Stimulated activated CD4-positive, alpha-beta T cell treated with anti-CD3 and anti-CD28 coated beads, TNF-alpha, amount 100 ng/mL, for 48 hours (primary cell): ENCODE results near the gene DIRAS1.
"Not testable (repeated sequence)": the region's sequence is repeated elsewhere in the genome, so short reads cannot be mapped to it uniquely, and the experiment has no call there.

Experiments used
- DNase-seq, 3 donors: peaks; one replicate each; pipeline ENCODE4 v3.0.0-alpha.2; 2020; ENCODE audit warnings: low read depth in 3 of 3

Gene DIRAS1

DNA sequence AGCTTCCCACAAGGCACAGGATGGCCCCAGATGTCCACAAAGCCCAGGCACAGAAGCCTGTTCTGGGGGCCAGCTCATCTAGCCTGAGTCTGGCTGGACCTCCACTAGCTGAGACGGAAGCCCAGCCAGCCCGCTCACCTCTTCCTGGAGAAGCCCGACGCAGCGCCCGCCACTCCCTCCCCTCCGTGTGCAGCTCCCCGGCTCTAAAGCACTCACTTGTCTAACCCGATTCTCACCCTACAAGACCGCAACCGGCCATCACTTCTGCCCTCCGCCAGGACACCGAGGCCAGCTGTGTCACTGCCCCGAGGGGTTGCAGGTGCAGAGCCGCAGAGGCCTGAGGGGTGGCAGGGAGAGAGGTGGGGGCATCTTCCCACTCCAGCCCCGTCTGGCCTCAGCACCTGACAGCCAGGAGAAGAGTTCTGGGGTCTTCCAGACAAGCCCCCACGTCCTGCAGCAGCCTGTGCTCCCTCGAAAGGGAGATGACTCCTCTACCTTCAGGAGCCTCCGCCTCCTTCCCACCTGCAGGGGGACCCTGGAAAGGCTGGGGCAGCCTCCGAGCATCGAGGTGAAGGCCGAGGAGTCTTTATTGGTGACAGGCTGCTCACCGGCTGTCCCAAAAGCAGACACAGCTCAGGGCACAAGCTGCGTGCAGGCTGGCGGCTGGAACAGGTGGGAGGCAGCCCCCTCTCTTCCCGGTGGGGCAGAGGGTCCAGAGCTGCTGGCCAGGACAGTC is 5.9 kb upstream of the DIRAS1 start:
- DNase-seq = no peak

DNA sequence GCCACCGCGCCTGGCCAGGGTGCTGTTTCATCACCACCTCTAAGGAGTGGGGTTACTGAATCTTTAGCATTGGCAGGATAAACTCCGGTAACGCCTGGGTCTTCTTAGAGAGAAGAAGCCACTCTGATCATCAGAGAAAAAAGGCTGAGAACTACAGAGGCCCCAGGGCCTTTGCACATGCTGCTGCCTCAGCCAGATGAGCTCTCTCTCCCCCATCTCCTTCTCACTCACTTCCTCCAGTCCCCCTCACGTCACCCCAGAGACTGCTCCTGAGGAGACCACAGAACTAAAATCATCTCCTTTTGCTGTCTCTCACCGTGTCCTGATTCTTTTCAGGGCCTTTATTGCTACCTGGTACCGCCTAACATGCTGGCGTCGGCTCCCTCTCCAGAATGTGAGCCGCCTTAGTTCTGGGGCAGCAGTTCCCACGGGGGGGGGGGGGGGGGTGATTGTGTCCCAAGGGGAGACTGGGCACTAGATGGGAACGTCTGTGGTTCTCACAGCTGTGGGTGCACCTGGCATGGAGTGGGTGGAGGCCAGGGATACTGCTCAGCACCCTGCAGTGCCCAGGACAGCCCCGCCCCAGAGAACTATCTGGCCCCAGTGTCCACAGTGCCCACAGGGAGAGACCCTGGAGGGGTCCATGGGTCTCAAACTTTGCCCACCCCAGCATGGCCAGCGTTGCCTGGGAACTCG is 5.1 kb upstream of the DIRAS1 start:
- no peak for DNase-seq

DNA sequence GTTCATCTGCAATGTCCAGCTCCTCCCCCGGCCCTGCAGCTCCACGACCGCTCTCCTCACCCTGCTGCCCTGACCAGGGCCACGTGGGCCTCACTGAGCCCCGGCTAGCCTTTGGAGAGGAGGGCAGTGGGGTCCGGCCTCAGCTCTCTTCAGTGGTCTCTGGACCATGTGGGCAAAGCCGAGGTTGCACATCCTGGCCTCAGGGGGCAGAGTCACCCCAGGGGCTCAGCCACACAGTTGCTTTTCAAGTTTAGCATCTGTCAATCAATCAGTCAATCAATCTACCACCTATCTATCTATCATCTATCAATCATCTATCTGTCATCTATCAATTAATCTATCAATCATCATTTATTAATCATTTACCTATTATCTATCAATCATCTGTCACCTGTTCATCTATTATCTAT is 3.0 kb upstream of the DIRAS1 start:
- DNase-seq = no peak

DNA sequence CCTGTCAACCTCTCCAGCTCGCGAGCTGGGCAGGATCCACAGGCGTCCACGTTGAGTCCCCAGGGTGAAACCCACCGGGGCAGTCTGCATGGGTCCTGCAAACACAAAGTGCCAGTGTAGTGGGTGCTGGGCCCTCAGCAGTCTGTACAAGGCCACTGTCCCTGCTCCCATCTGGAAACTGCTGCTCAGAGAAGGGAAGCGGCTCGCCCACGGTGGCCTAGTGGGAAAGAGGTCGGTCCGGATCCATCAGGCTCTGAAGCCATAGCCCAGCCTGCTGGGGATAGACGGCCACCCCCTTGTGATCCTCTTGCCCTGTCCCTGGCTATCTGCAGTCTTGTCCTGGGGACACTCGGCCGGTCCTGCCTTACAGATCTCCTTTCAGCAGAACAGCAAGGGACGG is 2.6 kb upstream of the DIRAS1 start:
- no peak for DNase-seq

DNA sequence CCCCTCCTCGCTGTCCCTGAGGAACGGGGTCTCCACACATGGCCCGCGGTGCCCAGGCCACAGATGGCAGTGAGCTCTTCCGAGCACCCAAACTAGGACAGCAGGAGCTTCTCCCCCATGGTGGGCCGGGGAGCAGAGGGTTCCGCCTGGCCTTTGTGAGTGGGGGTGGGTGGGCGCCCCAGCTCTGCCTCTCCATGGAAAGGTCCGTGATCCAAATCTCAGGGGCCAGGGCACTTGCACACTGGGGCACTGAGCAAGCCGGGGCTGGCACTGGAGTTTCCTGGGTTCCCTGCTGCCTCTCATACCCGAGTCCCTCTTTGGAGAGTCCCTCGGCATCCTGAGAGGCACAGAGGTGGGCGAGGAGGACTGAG is 2.2 kb upstream of the DIRAS1 start:
- no peak for DNase-seq

DNA sequence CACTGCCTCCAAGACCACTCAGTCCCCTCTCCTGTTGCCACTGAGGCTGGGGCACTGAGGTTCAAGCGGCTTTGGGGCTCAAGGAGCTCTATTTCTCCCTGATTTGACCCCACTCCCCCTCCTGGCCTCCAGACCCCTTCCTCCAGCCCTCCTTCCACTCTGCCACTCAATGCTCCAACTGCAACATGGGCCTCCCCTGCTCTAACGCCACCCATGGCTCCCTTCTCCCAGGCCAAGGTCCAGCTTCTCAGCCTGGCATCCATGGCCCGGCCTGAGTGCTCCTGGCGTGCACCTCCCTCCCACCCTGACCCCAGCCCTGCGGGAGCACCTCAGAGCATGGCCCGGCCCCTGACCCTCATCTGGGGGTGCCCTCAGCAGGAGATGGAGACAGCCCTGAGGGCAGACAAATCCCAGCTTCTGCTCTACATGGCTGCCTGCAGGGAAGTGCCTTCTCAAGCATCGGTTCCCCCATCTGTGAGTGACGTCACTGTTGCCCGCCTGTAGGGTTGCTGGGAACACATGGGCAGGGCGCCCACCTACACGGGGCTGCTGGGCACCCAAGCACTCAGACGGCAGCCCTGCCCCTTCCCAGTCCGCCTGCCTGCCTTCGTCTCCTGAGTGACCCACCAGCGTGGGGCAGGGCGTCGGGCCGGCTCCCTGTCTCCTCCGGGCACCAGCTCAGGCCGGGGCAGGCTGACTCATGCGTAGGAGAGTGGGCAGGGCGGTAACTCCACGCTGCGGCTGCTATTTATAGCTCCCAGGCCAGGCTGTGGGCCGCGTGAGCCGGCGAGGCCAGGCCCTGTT is 1.6 kb upstream of the DIRAS1 start:
- no peak for DNase-seq

DNA sequence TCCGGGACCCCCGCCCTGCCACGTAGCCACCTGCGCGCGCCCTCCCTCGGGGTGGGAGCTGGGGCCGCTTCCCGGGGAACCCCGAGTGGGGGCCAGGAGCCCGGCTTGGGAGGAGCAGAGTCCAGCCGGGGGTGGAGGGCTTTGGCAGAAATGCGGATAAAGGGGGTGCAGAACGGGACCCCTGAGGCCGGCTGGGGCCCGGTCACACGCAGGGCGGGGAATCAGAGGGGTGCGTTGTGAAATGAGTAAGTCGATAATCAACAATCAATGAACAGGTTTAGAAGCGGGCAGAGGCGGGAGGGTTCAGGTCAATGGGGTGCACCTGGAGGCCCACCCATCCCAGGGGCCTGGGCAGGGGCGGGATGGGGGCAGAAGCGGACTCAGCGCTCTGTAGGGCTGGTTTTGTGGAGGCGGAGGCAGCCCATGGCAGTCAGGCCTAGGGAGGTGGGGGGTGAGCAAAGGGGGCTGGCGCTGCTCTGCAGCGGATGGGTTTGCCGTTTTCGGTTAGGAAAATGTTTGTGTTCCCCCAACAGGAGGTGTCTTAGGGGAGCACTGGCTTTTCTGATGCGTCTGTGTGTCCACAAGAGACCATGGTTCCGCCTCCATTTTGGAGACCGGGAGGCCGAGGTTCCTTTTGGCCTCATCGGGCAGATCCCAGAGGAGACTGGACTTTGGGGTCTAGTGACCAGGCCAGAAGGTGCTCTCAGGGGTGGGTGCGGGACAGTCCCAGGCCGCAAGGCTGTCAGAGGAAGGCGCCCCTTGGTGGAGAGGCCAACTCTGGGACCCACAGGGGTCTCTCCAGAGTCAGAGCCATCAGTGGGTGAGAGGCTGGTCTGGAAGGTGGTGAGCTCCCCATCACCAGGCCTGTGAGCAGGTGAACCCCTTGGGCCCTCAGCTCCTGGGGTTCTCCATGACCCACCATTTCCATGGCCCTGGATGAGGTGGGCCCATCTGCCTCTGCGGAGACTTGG is 683 bp upstream of the DIRAS1 start:
- DNase-seq = no peak

DNA sequence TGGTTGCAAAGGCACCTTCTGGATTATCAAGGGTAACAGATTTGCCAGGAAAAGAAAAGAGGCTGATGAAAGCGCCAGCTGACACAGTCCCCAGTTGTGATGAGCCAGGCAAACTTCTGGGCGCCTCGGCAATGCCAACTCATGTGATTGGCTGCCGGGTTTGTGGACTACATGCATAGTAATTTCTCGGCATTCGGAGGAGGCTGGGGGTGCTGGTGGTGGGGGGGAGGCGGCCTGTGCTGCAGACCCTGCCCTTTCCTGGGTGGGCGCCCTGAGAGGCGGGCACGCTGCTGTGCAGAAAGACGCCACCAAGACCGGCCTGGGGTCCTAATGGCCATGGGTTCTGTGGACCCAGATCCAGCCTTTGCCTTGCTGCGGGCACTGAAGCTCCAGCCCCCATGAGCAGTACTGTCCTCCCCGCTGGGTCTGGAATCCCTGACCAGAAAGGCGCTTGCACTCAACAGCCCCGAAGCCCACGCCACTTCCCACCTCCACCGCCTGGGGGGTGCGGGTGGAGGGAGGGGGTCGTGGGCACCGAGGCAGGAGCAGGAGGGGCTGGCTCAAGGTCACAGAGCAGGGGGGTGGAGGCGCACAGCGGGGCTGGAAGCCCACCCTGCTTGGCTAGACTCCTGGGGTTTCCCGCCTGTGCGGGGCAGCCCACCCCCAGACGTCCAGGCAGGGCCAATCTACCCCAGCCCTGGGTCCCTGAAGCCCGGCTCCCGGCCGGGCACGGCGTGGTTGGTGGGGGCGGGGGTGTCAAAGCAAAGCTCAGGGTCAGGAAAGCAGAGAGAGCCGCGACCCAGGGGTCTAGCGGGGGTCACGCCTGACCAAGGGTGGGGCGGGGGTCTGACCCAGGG is 1.0 kb downstream of the DIRAS1 start:
- DNase-seq = no peak

DNA sequence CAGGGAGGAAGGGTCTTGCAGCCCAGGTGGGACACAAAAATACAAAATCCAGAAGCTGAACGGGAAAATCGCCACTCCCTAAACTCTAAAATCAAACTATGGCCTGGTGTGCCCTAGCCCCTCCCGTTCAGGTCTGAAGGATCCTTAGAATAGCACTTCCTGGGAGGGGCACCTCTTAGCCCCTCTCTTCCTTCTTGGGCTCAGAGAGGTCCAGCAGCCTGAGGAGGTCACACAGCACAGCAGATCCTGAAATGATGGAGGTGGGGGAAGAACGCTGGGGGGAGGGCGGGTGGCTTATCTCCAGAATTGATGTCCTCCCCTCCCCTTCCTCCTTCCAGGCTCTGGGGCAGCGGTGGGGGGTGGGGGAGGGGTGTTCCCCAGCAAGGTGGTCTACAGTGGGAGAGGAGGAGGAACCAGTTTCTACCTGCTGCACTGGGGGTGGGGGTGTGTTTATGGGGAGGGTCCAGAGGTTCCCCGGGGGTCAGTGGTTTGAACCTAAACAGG is 1.9 kb downstream of the DIRAS1 start:
- no peak for DNase-seq

DNA sequence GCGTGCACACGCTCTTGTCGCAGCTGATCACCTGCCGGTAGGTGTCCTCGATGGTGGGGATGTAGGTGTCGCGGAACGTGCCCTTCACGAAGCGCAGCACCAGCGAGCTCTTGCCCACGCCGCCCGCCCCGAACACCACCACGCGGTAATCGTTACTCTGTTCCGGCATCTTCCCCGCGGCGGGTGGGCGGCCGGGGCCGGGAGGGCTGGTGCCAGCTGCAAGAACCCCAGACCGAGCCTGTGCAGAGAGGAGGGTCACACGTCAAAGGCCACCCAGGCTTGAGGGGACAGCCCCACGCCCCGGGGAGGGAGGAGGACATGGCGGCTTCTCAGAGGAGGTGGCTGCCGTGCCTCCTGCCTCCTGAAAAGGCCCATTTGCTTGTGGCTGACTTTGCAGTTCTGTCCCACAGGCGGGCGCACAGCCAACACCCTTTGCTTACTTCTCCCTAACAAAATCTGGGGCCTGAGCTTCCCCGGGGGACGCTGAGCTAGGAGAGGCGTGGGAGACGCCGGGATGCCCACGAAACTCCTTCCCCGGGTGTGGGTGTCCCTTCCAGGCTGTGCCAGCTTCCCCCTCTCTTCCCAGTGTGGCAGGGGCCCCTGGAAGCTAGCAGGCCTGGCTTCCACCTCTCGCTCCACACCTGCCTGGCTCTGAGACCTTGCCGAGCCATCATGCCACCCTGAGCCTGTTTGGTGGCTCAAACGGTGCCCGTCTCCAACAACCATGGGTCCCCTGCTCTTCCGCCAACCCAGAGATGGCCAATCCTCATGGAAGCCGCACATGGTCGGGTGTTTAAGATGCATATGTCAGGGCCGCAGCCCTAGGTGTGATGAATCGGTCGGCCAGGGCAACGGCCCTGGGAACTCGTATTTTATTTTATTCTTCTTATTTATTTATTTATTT is 3.3 kb downstream of the DIRAS1 start:
- DNase-seq = no peak

DNA sequence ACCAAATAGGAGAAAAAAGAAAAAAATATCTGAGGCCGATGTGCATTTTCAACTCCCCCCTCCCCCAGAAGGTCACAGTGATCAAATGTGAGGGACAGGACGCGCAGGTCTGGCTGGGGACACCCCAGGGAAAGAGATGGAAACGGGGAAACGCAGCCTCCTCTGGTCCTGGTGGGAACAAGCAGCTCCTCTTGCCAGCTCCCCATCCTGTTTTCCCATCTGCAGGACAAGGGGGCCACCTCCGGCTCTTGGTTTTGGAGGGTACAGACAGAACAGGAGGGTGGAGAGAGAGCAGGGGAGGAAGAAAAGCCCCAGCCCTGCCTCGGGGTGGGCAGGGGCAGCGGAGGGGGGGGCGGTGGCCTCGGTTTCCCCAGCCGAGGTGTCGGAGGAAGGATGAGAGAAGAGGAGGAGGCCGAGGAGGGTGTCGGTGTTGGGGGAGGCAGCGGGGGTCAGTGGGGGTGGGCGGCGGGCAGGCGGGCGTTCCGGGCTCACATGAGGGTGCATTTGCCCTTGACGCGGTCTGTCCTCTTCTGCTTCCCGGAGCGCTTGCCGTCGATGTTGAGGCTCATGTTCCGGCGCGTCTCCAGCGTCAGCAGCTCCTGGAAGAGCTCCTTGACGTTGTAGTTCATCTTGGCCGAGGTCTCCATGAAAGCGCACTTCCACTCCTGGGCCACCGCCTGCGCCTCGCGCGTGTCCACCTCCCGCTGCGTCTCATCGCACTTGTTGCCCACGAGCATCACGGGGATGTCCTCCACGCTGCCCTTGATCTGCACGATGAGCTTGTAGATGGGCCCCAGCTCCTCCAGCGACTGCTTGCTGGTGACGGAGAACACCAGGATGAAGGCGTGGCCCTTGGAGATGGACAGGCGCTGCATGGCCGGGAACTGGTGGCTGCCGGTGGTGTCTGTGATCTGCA is 4.2 kb downstream of the DIRAS1 start:
- DNase-seq = no peak

DNA sequence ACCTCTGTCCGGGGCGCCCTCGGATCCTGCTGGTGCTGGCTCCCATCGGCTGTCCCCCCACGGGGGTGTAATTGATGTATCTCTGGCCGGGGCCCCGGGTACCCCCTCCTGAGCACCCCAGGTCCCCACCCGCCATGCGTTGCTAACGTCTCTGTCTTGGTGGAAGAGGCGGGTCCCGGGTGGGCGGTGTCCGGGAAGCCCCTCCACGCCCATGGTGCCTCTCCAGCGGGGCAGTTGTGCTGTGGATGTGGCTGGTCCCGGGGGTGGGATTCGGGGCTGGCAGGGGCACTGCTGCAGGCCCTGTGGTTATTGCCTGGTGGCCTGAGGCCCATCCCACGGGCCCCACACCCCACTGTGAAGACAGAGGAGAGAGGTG is 4.9 kb downstream of the DIRAS1 start:
- DNase-seq = no peak

DNA sequence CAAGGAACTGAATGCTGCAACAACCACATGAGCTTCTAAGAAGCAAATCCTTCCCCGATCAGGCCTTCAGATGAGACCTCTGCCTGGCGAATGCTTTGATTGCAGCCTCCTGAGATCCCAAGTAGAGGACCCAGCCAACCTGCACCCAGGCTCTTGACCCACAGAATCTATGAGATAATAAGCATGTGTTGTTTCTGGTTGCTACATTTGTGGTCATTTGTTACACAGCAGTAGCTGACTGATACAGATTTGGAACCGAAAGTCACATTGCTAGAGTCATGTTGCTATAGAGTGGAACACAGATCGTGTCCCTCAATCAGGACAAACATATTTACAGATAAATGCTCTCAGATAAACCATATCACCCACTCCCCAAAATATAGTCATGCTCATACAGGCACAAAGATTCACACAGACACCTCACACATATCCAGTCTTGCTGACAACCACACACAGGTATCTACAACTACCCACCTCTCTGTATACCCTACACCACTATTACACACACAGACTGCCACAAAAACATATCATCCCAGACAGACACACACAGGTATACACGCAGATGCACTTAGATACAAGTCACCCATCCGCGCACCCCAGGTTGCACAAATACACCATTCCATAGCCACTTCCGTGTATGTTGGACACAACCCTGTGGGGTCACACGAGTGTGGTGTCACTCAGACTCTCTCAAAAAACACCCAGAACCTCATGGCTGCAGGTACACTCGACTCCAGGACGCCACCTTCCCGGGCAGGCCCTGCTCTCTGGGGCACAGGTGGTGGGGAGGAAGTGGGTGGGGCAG is 5.5 kb downstream of the DIRAS1 start:
- no peak for DNase-seq

DNA sequence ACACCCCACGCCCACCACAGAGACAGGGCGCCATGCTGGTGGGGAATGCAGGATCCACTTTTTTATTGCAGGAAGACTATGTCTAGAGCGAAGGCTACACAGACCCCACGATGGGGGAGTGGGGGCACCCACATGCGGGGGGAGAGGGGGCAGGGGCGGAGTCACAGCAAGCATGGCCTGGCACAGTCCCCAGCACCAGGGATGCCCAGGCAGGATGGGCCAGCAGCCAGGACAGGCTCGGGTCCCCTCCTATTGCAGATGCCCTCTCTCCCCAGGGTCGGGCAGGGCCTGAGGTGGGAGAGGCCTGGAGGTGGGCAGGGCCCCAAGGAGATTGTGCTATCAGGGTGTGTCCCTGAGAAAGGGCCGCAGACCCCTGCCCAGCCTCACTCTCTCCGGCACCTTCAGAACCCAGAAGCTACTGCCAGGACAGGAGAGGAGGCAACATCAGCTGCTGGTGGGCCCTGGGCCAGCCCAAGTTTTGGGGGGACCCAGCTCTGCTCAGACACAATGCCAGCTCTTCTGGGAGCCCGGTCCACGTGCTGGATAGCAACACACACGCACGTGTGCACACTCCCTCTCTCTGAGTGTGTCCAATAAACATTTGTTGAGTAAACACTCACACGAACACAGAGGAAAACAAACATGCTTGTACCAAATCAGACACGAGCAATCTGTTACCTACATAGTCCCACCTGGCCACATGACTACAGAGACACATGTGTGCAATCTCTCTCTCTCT is 6.5 kb downstream of the DIRAS1 start:
- DNase-seq = no peak

DNA sequence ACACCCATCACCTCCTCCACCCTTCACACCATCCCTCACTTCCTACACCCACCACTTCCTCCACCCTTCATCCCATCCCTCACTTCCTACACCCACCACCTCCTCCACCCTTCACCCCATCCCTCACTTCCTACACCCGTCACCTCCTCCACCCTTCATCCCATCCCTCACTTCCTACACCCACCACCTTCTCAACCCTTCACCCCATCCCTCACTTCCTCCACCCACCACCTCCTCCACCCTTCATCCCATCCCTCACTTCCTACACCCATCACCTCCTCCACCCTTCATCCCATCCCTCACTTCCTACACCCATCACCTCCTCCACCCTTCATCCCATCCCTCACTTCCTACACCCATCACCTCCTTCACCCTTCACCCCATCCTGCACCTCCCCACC is 7.1 kb downstream of the DIRAS1 start:
- DNase-seq = not testable (repeated sequence)

DNA sequence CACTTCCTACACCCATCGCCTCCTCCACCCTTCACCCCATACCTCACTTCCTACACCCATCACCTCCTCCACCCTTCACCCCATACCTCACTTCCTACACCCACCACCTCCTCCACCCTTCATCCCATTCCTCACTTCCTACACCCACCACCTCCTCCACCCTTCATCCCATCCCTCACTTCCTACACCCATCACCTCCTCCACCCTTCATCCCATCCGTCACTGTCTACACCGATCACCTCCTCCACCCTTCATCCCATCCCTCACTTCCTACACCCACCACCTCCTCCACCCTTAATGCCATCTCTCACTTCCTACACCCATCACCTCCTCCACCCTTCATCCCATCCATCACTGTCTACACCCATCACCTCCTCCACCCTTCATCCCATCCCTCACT is 8.0 kb downstream of the DIRAS1 start:
- DNase-seq = not testable (repeated sequence)

DNA sequence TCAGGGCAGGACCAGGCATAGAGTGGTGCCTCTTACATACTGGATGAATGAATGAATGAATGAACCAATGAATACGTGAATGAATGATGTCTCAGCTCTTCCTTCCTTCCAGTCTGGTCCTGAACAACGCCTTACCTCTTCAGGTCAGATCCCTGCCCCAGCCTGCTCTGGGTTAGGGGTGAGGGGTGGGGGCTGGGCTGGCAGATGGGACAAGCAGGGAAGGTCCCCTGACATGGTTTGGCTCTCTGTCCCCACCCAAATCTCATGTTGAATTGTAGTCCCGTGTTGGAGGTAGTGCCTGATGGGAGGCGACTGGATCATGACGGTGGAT is 9.3 kb downstream of the DIRAS1 start:
- DNase-seq = no peak
